Endodermal cell (in vitro differentiated cells): ENCODE results near the gene MFAP5. TPM values are rescaled to one million over a fixed set of nuclear protein-coding genes. Genes with fewer than 3 reads are reported as not detected.

Source experiments
- DNase-seq: peaks from one replicate; pipeline ENCODE4 v3.0.0-alpha.2; 2017
- H3K27ac ChIP-seq: 2 replicates; pipeline ENCODE4 v1.5.1; 2013; ENCODE audit warnings: mild to moderate bottlenecking, low read depth, low read length, moderate library complexity
- H3K27me3 ChIP-seq: 2 replicates; pipeline ENCODE4 v1.6.1; 2013; ENCODE audit warnings: mild to moderate bottlenecking, low read length, moderate library complexity; ENCODE audit not compliant: insufficient read depth, control insufficient read depth, poor library complexity, severe bottlenecking
- H3K36me3 ChIP-seq: 2 replicates; pipeline ENCODE4 v1.7.0; 2013; ENCODE audit warnings: mild to moderate bottlenecking, low read length, moderate library complexity; ENCODE audit not compliant: control insufficient read depth, insufficient read depth
- H3K4me1 ChIP-seq: one replicate; pipeline ENCODE4 v1.7.0; 2013; ENCODE audit warnings: low read length; ENCODE audit not compliant: control insufficient read depth, insufficient read depth
- H3K4me3 ChIP-seq: 2 replicates; pipeline ENCODE4 v1.5.1; 2013; ENCODE audit warnings: mild to moderate bottlenecking, low read length, moderate library complexity
- H3K9ac ChIP-seq: 2 replicates; pipeline ENCODE4 v1.6.1; 2013; ENCODE audit warnings: mild to moderate bottlenecking, low read length, moderate library complexity; ENCODE audit not compliant: poor library complexity, severe bottlenecking; ENCODE audit errors: extremely low read depth
- H3K9me3 ChIP-seq: 2 replicates; pipeline ENCODE4 v1.6.1; 2013; ENCODE audit warnings: mild to moderate bottlenecking, low read length, moderate library complexity; ENCODE audit not compliant: control insufficient read depth
- H3K27ac Mint-ChIP-seq: 2 replicates; pipeline ENCODE4 v1.8.0; 2020; ENCODE audit warnings: mixed read lengths
- H3K27me3 Mint-ChIP-seq: 2 replicates; pipeline ENCODE4 v1.8.0; 2021; ENCODE audit warnings: mild to moderate bottlenecking, mixed read lengths; ENCODE audit not compliant: insufficient read depth
- H3K36me3 Mint-ChIP-seq: 2 replicates; pipeline ENCODE4 v1.8.0; 2020; ENCODE audit warnings: low read depth, mixed read lengths
- H3K4me1 Mint-ChIP-seq: 2 replicates; pipeline ENCODE4 v1.8.0; 2020; ENCODE audit warnings: mixed read lengths
- H3K4me3 Mint-ChIP-seq: 2 replicates; pipeline ENCODE4 v1.8.0; 2020; ENCODE audit warnings: mild to moderate bottlenecking, moderate library complexity, mixed read lengths
- H3K9me3 Mint-ChIP-seq: 2 replicates; pipeline ENCODE4 v1.8.0; 2020; ENCODE audit warnings: mild to moderate bottlenecking, mixed read lengths
- CTCF ChIP-seq: fragments of 200-600 bp; sonication (generic); conservative IDR thresholded peaks from 2 replicates; pipeline ENCODE4 v1.5.0; 2021; ENCODE audit warnings: antibody characterized with exemption, mild to moderate bottlenecking
- WGBS, 2 experiments: methylation state at CpG; one replicate each; pipeline versions ENCODE4 v1.1.5 to v1.1.7; 2013; ENCODE audit warnings: missing lambda C conversion rate in 2 of 2, mixed read lengths in 1 of 2; ENCODE audit not compliant: insufficient coverage in 1 of 2, insufficient read length in 1 of 2; 5-methylcytosine and 5-hydroxymethylcytosine counted together
- total RNA-seq, 2 donors: library from RNA; stranded (reverse); fragmentation: NEBNext Ultra II Directional in 1 of 2; extraction: Animal tissue kit (Norgen Biotek cat#: 25700) in 1 of 2; gene quantifications; 2 replicates in 1 of 2; 3 replicates in 1 of 2; pipeline ENCODE4 v1.2.1, GENCODE V29; 2021

The MFAP5 gene
- total RNA-seq, 2 donors from 2014 or later: 0.44 TPM; not detected in 1

- peaks cover 7% of the 10 kb centered on the region for H3K4me1 ChIP-seq
- DNase-seq: peak; percentile 78
- peak; percentile 98 for TF ChIP-seq CTCF
- no peak overlapping the region for H3K4me3 ChIP-seq
- H3K9ac ChIP-seq: no peak overlapping the region
- H3K36me3 ChIP-seq: no peaks in the 10 kb centered on the region
- whole genome bisulfite sequencing, 2 experiments: 25 to 100% methylated on average over 1 to 5 of the region's 5 CpGs
- Mint-ChIP-seq H3K36me3 (no peaks in the 10 kb centered on the region), H3K4me1 (peaks cover 27% of the 10 kb centered on the region), H3K9me3 (no peaks in the 10 kb centered on the region), H3K27me3 (no peaks in the 10 kb centered on the region), H3K27ac (no peak overlapping the region), H3K4me3 (no peak overlapping the region)
- H3K27ac ChIP-seq: no peak overlapping the region
- H3K9me3 ChIP-seq: no peaks in the 10 kb centered on the region
- H3K27me3 ChIP-seq: no peaks in the 10 kb centered on the region
These were observed 53.5 kb downstream of the MFAP5 start for GRCh38 chr12:8609061-8609570.

- no peak overlapping the region for H3K27ac ChIP-seq
- DNase-seq: peak; percentile 29
- no peak overlapping the region for H3K9ac ChIP-seq
- Mint-ChIP-seq H3K27me3 (no peaks in the 10 kb centered on the region), H3K9me3 (no peaks in the 10 kb centered on the region), H3K4me3 (no peak overlapping the region), H3K27ac (no peak overlapping the region), H3K36me3 (no peaks in the 10 kb centered on the region), H3K4me1 (peaks cover 32% of the 10 kb centered on the region)
- H3K9me3 ChIP-seq: no peaks in the 10 kb centered on the region
- no peak for TF ChIP-seq CTCF
- peaks cover 7% of the 10 kb centered on the region for H3K4me1 ChIP-seq
- H3K27me3 ChIP-seq: no peaks in the 10 kb centered on the region
- H3K36me3 ChIP-seq: no peaks in the 10 kb centered on the region
- H3K4me3 ChIP-seq: no peak overlapping the region
- 96 to 97% methylated on average over 6 of the region's 6 CpGs for WGBS, 2 experiments
These were observed 55.7 kb downstream of the MFAP5 start for GRCh38 chr12:8606890-8607289.

- Histone ChIP-seq H3K27ac (no peak overlapping the region), H3K27me3 (no peaks in the 10 kb centered on the region), H3K4me1 (peaks cover 3% of the 10 kb centered on the region), H3K9ac (no peak overlapping the region), H3K4me3 (no peak overlapping the region), H3K9me3 (no peaks in the 10 kb centered on the region), H3K36me3 (no peaks in the 10 kb centered on the region)
- no peaks in the 10 kb centered on the region for H3K9me3 Mint-ChIP-seq
- peak; percentile 45 for DNase-seq
- H3K36me3 Mint-ChIP-seq: no peaks in the 10 kb centered on the region
- H3K4me1 Mint-ChIP-seq: peaks cover 23% of the 10 kb centered on the region
- TF ChIP-seq CTCF: no peak
- WGBS, 2 experiments: 97 to 98% methylated on average over 23 to 30 of the region's 30 CpGs
- no peaks in the 10 kb centered on the region for H3K27me3 Mint-ChIP-seq
- no peak overlapping the region for H3K4me3 Mint-ChIP-seq
- H3K27ac Mint-ChIP-seq: no peak overlapping the region
These were observed 57.6 kb downstream of the MFAP5 start for GRCh38 chr12:8605057-8605456.
